Parathyroid adenoma (tissue), 2 donors: ENCODE results near the gene AHNAK.

ENCODE experiments used
- H2AFZ ChIP-seq: fragments of 300-600 bp; sonication (generic); one replicate; pipeline ENCODE4 v1.7.0; 2017; ENCODE audit warnings: antibody characterized with exemption, mild to moderate bottlenecking
- H3K27ac ChIP-seq: fragments of 300-600 bp; sonication (generic); one replicate; pipeline ENCODE4 v1.7.0; 2017
- H3K27me3 ChIP-seq: fragments of 300-600 bp; sonication (generic); one replicate; pipeline ENCODE4 v1.7.0; 2017; ENCODE audit warnings: low read length; ENCODE audit not compliant: control insufficient read depth, insufficient read depth
- H3K36me3 ChIP-seq: fragments of 300-600 bp; sonication (generic); one replicate; pipeline ENCODE4 v1.7.0; 2017; ENCODE audit warnings: low read length; ENCODE audit not compliant: control insufficient read depth, insufficient read depth
- H3K4me1 ChIP-seq: fragments of 300-600 bp; sonication (generic); one replicate; pipeline ENCODE4 v1.7.0; 2017; ENCODE audit warnings: control low read depth
- H3K4me2 ChIP-seq: fragments of 300-600 bp; sonication (generic); one replicate; pipeline ENCODE4 v1.7.0; 2017; ENCODE audit warnings: low read length
- H3K4me3 ChIP-seq: fragments of 300-600 bp; sonication (generic); one replicate; pipeline ENCODE4 v1.7.0; 2017; ENCODE audit warnings: low read depth, low read length
- H3K79me2 ChIP-seq: fragments of 300-600 bp; sonication (generic); one replicate; pipeline ENCODE4 v1.7.0; 2017; ENCODE audit warnings: control low read depth
- H3K9ac ChIP-seq: fragments of 300-600 bp; sonication (generic); one replicate; pipeline ENCODE4 v1.7.0; 2017; ENCODE audit warnings: mild to moderate bottlenecking
- H3K9me3 ChIP-seq: fragments of 300-600 bp; sonication (generic); one replicate; pipeline ENCODE4 v1.7.0; 2017; ENCODE audit warnings: low read length; ENCODE audit not compliant: control insufficient read depth
- CTCF ChIP-seq: fragments of 300-600 bp; sonication (generic); IDR thresholded peaks from one replicate; pipeline ENCODE4 v1.7.0; 2017; ENCODE audit warnings: antibody characterized with exemption, mild to moderate bottlenecking
- donor health status: primary hyperparathyroidism.

The AHNAK gene

GRCh38 chr11:62472063-62472884 is 74.3 kb downstream of the AHNAK start:
- Histone ChIP-seq H2AFZ (no peak overlapping the region), H3K36me3 (no peaks in the 10 kb centered on the region), H3K4me2 (no peak overlapping the region), H3K9me3 (no peaks in the 10 kb centered on the region), H3K4me3 (no peak overlapping the region), H3K79me2 (no peaks in the 10 kb centered on the region), H3K9ac (no peak overlapping the region), H3K27ac (no peak overlapping the region), H3K27me3 (no peaks in the 10 kb centered on the region), H3K4me1 (no peaks in the 10 kb centered on the region)
- TF ChIP-seq CTCF = no peak

GRCh38 chr11:62471603-62472002 is 75.0 kb downstream of the AHNAK start:
- H3K27me3 ChIP-seq = no peaks in the 10 kb centered on the region
- no peaks in the 10 kb centered on the region for H3K79me2 ChIP-seq
- no peak overlapping the region for H3K4me3 ChIP-seq
- no peak overlapping the region for H3K4me2 ChIP-seq
- no peaks in the 10 kb centered on the region for H3K4me1 ChIP-seq
- no peak overlapping the region for H3K9ac ChIP-seq
- no peaks in the 10 kb centered on the region for H3K36me3 ChIP-seq
- no peak for TF ChIP-seq CTCF
- H3K9me3 ChIP-seq = no peaks in the 10 kb centered on the region
- no peak overlapping the region for H3K27ac ChIP-seq
- no peak overlapping the region for H2AFZ ChIP-seq

GRCh38 chr11:62468577-62468976 is 78.0 kb downstream of the AHNAK start:
- Histone ChIP-seq H2AFZ (no peak overlapping the region), H3K9me3 (no peaks in the 10 kb centered on the region), H3K27me3 (no peaks in the 10 kb centered on the region), H3K4me2 (no peak overlapping the region), H3K36me3 (no peaks in the 10 kb centered on the region), H3K9ac (no peak overlapping the region), H3K4me1 (no peaks in the 10 kb centered on the region), H3K79me2 (no peaks in the 10 kb centered on the region), H3K4me3 (no peak overlapping the region), H3K27ac (no peak overlapping the region)
- TF ChIP-seq CTCF = no peak

DNA sequence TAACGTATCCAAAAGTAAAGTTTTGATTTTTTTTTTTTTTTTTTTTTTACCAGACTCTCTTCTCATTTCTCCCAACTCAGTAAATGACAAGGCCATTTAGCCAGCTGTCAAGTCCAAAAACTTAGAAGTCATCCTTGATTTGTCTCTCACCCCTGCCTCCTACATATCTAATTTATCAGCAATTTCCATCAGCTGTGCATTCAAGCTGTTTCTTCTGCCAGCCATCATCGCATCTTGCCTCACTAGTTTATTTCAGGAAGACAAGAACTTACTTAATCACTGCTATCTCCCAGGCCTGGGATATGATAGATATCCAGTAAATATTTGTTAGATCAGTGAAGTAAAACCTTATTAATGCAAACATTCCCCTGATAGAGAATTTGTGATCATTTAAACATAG is 80.2 kb downstream of the AHNAK start:
- Histone ChIP-seq H3K9me3 (no peaks in the 10 kb centered on the region), H3K79me2 (no peaks in the 10 kb centered on the region), H3K4me1 (no peaks in the 10 kb centered on the region), H3K27ac (no peak overlapping the region), H3K27me3 (no peaks in the 10 kb centered on the region), H2AFZ (no peak overlapping the region), H3K4me3 (no peak overlapping the region), H3K36me3 (no peaks in the 10 kb centered on the region), H3K4me2 (no peak overlapping the region), H3K9ac (no peak overlapping the region)
- TF ChIP-seq CTCF = no peak

DNA sequence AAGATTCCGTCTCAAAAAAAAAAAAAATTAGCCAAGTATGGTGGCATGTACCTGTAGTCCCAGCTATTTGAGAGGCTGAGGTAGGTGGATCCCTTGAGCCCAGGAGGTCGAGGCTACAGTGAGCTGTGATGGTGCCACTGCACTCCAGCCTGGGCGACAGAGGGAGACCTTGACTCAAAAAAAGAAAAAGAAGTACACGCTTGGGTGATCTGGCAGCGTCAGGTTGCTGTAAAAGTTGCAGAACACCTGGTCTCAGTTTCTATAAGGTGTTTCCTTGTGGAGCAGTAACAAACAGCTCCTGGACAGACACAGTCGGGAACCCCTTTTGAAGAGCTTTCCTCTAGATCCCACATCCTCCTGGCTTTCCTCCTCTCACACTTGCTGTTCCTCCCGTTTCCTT is 82.0 kb downstream of the AHNAK start:
- H2AFZ ChIP-seq = no peak overlapping the region
- no peak overlapping the region for H3K27ac ChIP-seq
- H3K36me3 ChIP-seq = no peaks in the 10 kb centered on the region
- no peaks in the 10 kb centered on the region for H3K27me3 ChIP-seq
- H3K4me3 ChIP-seq = no peak overlapping the region
- no peak for TF ChIP-seq CTCF
- H3K4me2 ChIP-seq = no peak overlapping the region
- no peaks in the 10 kb centered on the region for H3K4me1 ChIP-seq
- no peak overlapping the region for H3K9ac ChIP-seq
- H3K9me3 ChIP-seq = no peaks in the 10 kb centered on the region
- no peaks in the 10 kb centered on the region for H3K79me2 ChIP-seq
